GM18870 (cell line): ENCODE data around the gene LRRC8B.
"Not testable (repeated sequence)": the region's sequence is repeated elsewhere in the genome, so short reads cannot be mapped to it uniquely, and the experiment has no call there.

ENCODE experiments used
- ATAC-seq: cut with Tn5 transposase; IDR thresholded peaks from one replicate; pipeline ENCODE4 v1.9.1; 2021; ENCODE audit warnings: moderate library complexity; ENCODE audit not compliant: unreplicated experiment

Gene LRRC8B

GRCh38 chr1:89524369-89525168, at the start of gene LRRC8B:
Gene LRRC8B (plus strand): TSS chr1:89524829. CDS start chr1:89582651, 57,822 bp downstream.
- peak; percentile 38 for ATAC-seq

GRCh38 chr1:89475269-89475668, 49.4 kb upstream of the LRRC8B start:
- ATAC-seq = no peak

GRCh38 chr1:89476072-89476471, 48.6 kb upstream of the LRRC8B start:
- ATAC-seq = no peak

GRCh38 chr1:89483010-89483756, 41.4 kb upstream of the LRRC8B start:
- ATAC-seq = no peak

GRCh38 chr1:89483757-89484077, 40.9 kb upstream of the LRRC8B start:
- ATAC-seq = no peak

GRCh38 chr1:89484092-89485038, 40.3 kb upstream of the LRRC8B start:
- ATAC-seq = no peak

- peak; percentile 55 for ATAC-seq
Observed at GRCh38 chr1:89487972-89488371, 36.7 kb upstream of the LRRC8B start.

- no peak for ATAC-seq
Observed at GRCh38 chr1:89489047-89489729, 35.4 kb upstream of the LRRC8B start.

- ATAC-seq = no peak
Observed at GRCh38 chr1:89490389-89490788, 34.2 kb upstream of the LRRC8B start.

GRCh38 chr1:89499320-89499719, 25.3 kb upstream of the LRRC8B start:
- no peak for ATAC-seq

GRCh38 chr1:89502042-89502441, 22.6 kb upstream of the LRRC8B start:
- no peak for ATAC-seq

- no peak for ATAC-seq
Observed at GRCh38 chr1:89502895-89503294, 21.7 kb upstream of the LRRC8B start.

- ATAC-seq = no peak
Observed at GRCh38 chr1:89503690-89504089, 20.9 kb upstream of the LRRC8B start.

GRCh38 chr1:89510061-89510460, 14.6 kb upstream of the LRRC8B start:
- ATAC-seq = not testable (repeated sequence)

GRCh38 chr1:89512996-89513720, 11.5 kb upstream of the LRRC8B start:
- ATAC-seq = no peak

- no peak for ATAC-seq
Observed at GRCh38 chr1:89516055-89516454, 8.6 kb upstream of the LRRC8B start.

GRCh38 chr1:89518221-89518631, 6.4 kb upstream of the LRRC8B start:
- ATAC-seq = no peak

- peak; percentile 64 for ATAC-seq
Observed at GRCh38 chr1:89519779-89520358, 4.8 kb upstream of the LRRC8B start.

- not testable (repeated sequence) for ATAC-seq
Observed at GRCh38 chr1:89521977-89522376, 2.7 kb upstream of the LRRC8B start.
